Karpas-422 (cell line): Measurements from ENCODE around the gene RFX4. TPM values are rescaled to one million over a fixed set of nuclear protein-coding genes. Genes with fewer than 3 reads are reported as not detected.

Experiments
- DNase-seq: peaks from one replicate; pipeline ENCODE4 v3.0.0-alpha.2; 2015
- H2AFZ ChIP-seq: fragments of 200-600 bp; sonication (generic); 2 replicates; pipeline ENCODE4 v1.6.1; 2014; ENCODE audit warnings: antibody characterized with exemption, low read length, mixed read lengths
- H3K27ac ChIP-seq: fragments of 200-600 bp; sonication (generic); 2 replicates; pipeline ENCODE4 v1.5.1; 2014; ENCODE audit warnings: mild to moderate bottlenecking, low read length, moderate library complexity
- H3K27me3 ChIP-seq: fragments of 200-600 bp; sonication (generic); 2 replicates; pipeline ENCODE4 v1.6.1; 2014; ENCODE audit warnings: low read length, mixed read lengths
- H3K36me3 ChIP-seq: fragments of 200-600 bp; sonication (generic); 2 replicates; pipeline ENCODE4 v1.6.1; 2014; ENCODE audit warnings: low read length, mixed read lengths; ENCODE audit not compliant: insufficient read depth
- H3K4me1 ChIP-seq: fragments of 200-600 bp; sonication (generic); 2 replicates; pipeline ENCODE4 v1.6.1; 2014; ENCODE audit warnings: mild to moderate bottlenecking, low read length, mixed read lengths
- H3K4me2 ChIP-seq: fragments of 200-600 bp; sonication (generic); 2 replicates; pipeline ENCODE4 v1.6.1; 2014; ENCODE audit warnings: low read length, low read depth, mild to moderate bottlenecking; ENCODE audit not compliant: poor library complexity, severe bottlenecking
- H3K4me3 ChIP-seq: fragments of 200-600 bp; sonication (generic); 2 replicates; pipeline ENCODE4 v1.5.1; 2014; ENCODE audit warnings: mild to moderate bottlenecking, antibody characterized with exemption, low read length, mixed read lengths
- H3K79me2 ChIP-seq: fragments of 200-600 bp; sonication (generic); 2 replicates; pipeline ENCODE4 v1.6.1; 2014; ENCODE audit warnings: mild to moderate bottlenecking, low read length, mixed read lengths
- H3K9ac ChIP-seq: fragments of 200-600 bp; sonication (generic); 2 replicates; pipeline ENCODE4 v1.6.0; 2014; ENCODE audit warnings: low read length
- H3K9me2 ChIP-seq: fragments of 200-600 bp; sonication (generic), shearing (Covaris generic); replicated peaks from 2 replicates; pipeline ENCODE4 v1.6.0; 2014; ENCODE audit warnings: mild to moderate bottlenecking, low read length, moderate library complexity; ENCODE audit not compliant: insufficient read depth
- H3K9me3 ChIP-seq: fragments of 300-700, 200-600 bp; sonication (generic); 2 replicates; pipeline ENCODE4 v1.6.1; 2014; ENCODE audit warnings: low read length, mixed read lengths
- H4K20me1 ChIP-seq: fragments of 200-600 bp; sonication (generic); 2 replicates; pipeline ENCODE4 v1.6.1; 2014; ENCODE audit warnings: mild to moderate bottlenecking, antibody characterized with exemption, low read length, low read depth; ENCODE audit not compliant: insufficient read depth
- total RNA-seq: library from RNA; depleted of rRNA; stranded (reverse); fragments of >200 nt; shearing (Covaris generic); gene quantifications from 2 replicates; pipeline ENCODE4 v1.2.3, GENCODE V29; 2014; ENCODE audit warnings: low replicate concordance; rRNA removed

Gene RFX4
- not detected in 2 replicates for total RNA-seq

- Histone ChIP-seq H4K20me1 (no peaks in the 10 kb centered on the region), H3K9me3 (no peaks in the 10 kb centered on the region), H3K27ac (no peak within 1 kb of the TSS), H3K27me3 (no peaks in the 10 kb centered on the region), H3K4me1 (no peaks in the 10 kb centered on the region), H3K36me3 (no peaks in the 10 kb centered on the region), H3K79me2 (no peaks in the 10 kb centered on the region), H3K4me2 (no peak within 1 kb of the TSS), H3K4me3 (no peak within 1 kb of the TSS), H3K9me2 (no peaks in the 10 kb centered on the region), H2AFZ (no peak within 1 kb of the TSS), H3K9ac (no peak within 1 kb of the TSS)
- no peak for DNase-seq
Observed at GRCh38 chr12:106582641-106583230, at the start of gene RFX4. Gene RFX4 (plus strand): TSS chr12:106583004. CDS start chr12:106583321, 317 bp downstream.

- no peaks in the 10 kb centered on the region; the same call in 1 of the 2 replicates for H3K36me3 ChIP-seq
- no peaks in the 10 kb centered on the region for H3K79me2 ChIP-seq
- no peak overlapping the region for H3K9ac ChIP-seq
- DNase-seq, result no peak
- H3K27me3 ChIP-seq, result no peaks in the 10 kb centered on the region
- no peak overlapping the region for H3K4me3 ChIP-seq
- no peak overlapping the region for H3K4me2 ChIP-seq
- H3K9me2 ChIP-seq, result no peaks in the 10 kb centered on the region; the same call in 1 of the 2 replicates
- no peaks in the 10 kb centered on the region for H4K20me1 ChIP-seq
- H3K27ac ChIP-seq, result no peak overlapping the region
- H3K4me1 ChIP-seq, result no peaks in the 10 kb centered on the region
- no peaks in the 10 kb centered on the region for H3K9me3 ChIP-seq
- no peak overlapping the region for H2AFZ ChIP-seq
Observed at GRCh38 chr12:106541201-106541600, 41.6 kb upstream of the RFX4 start.

- no peaks in the 10 kb centered on the region for H3K4me1 ChIP-seq
- H3K27ac ChIP-seq, result no peak overlapping the region
- H3K9me3 ChIP-seq, result 0 out of 2 replicates have a peak, but pooled peaks cover 2% of the 10 kb centered on the region
- no peak overlapping the region for H2AFZ ChIP-seq
- no peaks in the 10 kb centered on the region for H3K36me3 ChIP-seq
- no peak for DNase-seq
- H3K27me3 ChIP-seq, result no peaks in the 10 kb centered on the region
- H3K9me2 ChIP-seq, result no peaks in the 10 kb centered on the region
- no peak overlapping the region for H3K4me2 ChIP-seq
- H3K79me2 ChIP-seq, result no peaks in the 10 kb centered on the region
- H3K9ac ChIP-seq, result no peak overlapping the region
- no peaks in the 10 kb centered on the region for H4K20me1 ChIP-seq
- H3K4me3 ChIP-seq, result no peak overlapping the region
Observed at GRCh38 chr12:106551410-106551809, 31.4 kb upstream of the RFX4 start.

GRCh38 chr12:106552228-106552627 lies 30.6 kb upstream of the RFX4 start:
- DNase-seq, result no peak
- no peaks in the 10 kb centered on the region for H3K36me3 ChIP-seq
- no peaks in the 10 kb centered on the region for H4K20me1 ChIP-seq
- no peak overlapping the region for H2AFZ ChIP-seq
- no peaks in the 10 kb centered on the region for H3K4me1 ChIP-seq
- H3K4me2 ChIP-seq, result no peak overlapping the region
- no peaks in the 10 kb centered on the region for H3K27me3 ChIP-seq
- H3K27ac ChIP-seq, result no peak overlapping the region
- H3K9ac ChIP-seq, result no peak overlapping the region
- no peaks in the 10 kb centered on the region for H3K79me2 ChIP-seq
- no peaks in the 10 kb centered on the region for H3K9me2 ChIP-seq
- H3K9me3 ChIP-seq, result 0 out of 2 replicates have a peak, but pooled peaks cover 2% of the 10 kb centered on the region
- H3K4me3 ChIP-seq, result no peak overlapping the region

GRCh38 chr12:106564678-106565329 lies 18.0 kb upstream of the RFX4 start:
- no peaks in the 10 kb centered on the region for H3K27me3 ChIP-seq
- H3K9me3 ChIP-seq, result no peaks in the 10 kb centered on the region
- H3K79me2 ChIP-seq, result no peaks in the 10 kb centered on the region
- no peaks in the 10 kb centered on the region for H3K9me2 ChIP-seq
- no peaks in the 10 kb centered on the region for H4K20me1 ChIP-seq
- no peaks in the 10 kb centered on the region for H3K4me1 ChIP-seq
- no peak for DNase-seq
- no peak overlapping the region for H3K27ac ChIP-seq
- H2AFZ ChIP-seq, result no peak overlapping the region
- H3K36me3 ChIP-seq, result no peaks in the 10 kb centered on the region
- H3K4me2 ChIP-seq, result no peak overlapping the region
- no peak overlapping the region for H3K9ac ChIP-seq
- H3K4me3 ChIP-seq, result no peak overlapping the region

- no peaks in the 10 kb centered on the region for H3K27me3 ChIP-seq
- H3K4me3 ChIP-seq, result no peak overlapping the region
- H3K9ac ChIP-seq, result no peak overlapping the region
Observed at GRCh38 chr12:106566771-106567170, 16.0 kb upstream of the RFX4 start.

GRCh38 chr12:106573239-106573638 lies 9.6 kb upstream of the RFX4 start:
- Histone ChIP-seq H3K27me3 (no peaks in the 10 kb centered on the region), H3K79me2 (no peaks in the 10 kb centered on the region), H3K9me3 (no peaks in the 10 kb centered on the region), H3K9me2 (no peaks in the 10 kb centered on the region), H3K4me2 (no peak overlapping the region), H3K4me3 (no peak overlapping the region), H4K20me1 (no peaks in the 10 kb centered on the region), H3K36me3 (no peaks in the 10 kb centered on the region), H2AFZ (no peak overlapping the region), H3K9ac (no peak overlapping the region), H3K27ac (no peak overlapping the region), H3K4me1 (no peaks in the 10 kb centered on the region)
- DNase-seq, result no peak

More at GRCh38 chr12:106566771-106567170, 16.0 kb upstream of the RFX4 start:
- Histone ChIP-seq H3K4me1 (no peaks in the 10 kb centered on the region), H3K36me3 (no peaks in the 10 kb centered on the region), H3K27ac (no peak overlapping the region), H3K9me2 (no peaks in the 10 kb centered on the region), H4K20me1 (no peaks in the 10 kb centered on the region), H3K9me3 (no peaks in the 10 kb centered on the region), H2AFZ (no peak overlapping the region), H3K4me2 (no peak overlapping the region), H3K79me2 (no peaks in the 10 kb centered on the region)
- DNase-seq, result no peak

GRCh38 chr12:106576848-106577247 lies 6.0 kb upstream of the RFX4 start:
- Histone ChIP-seq H3K4me1 (no peaks in the 10 kb centered on the region), H3K4me3 (no peak overlapping the region), H3K36me3 (no peaks in the 10 kb centered on the region), H3K27ac (no peak overlapping the region), H2AFZ (no peak overlapping the region), H3K27me3 (no peaks in the 10 kb centered on the region), H3K9ac (no peak overlapping the region), H3K79me2 (no peaks in the 10 kb centered on the region), H3K9me3 (no peaks in the 10 kb centered on the region), H3K4me2 (no peak overlapping the region), H4K20me1 (no peaks in the 10 kb centered on the region), H3K9me2 (no peaks in the 10 kb centered on the region)
- no peak for DNase-seq
